Hepatocyte (in vitro differentiated cells): ENCODE data around the gene FAM83F.

ENCODE experiments used
- EZH2 ChIP-seq: fragments of 200-600 bp; sonication (generic); IDR thresholded peaks from 2 replicates; pipeline ENCODE4 v1.6.1; 2016; ENCODE audit warnings: antibody characterized with exemption, mild to moderate bottlenecking, borderline replicate concordance
- TF ChIP-seq, protein P1 (sequence below): fragments of 200-600 bp; sonication (generic); IDR thresholded peaks from 2 replicates; pipeline ENCODE4 v1.5.1; 2016; ENCODE audit warnings: antibody characterized with exemption, mild to moderate bottlenecking; ENCODE audit not compliant: poor library complexity

- TF ChIP-seq, protein P1, sequence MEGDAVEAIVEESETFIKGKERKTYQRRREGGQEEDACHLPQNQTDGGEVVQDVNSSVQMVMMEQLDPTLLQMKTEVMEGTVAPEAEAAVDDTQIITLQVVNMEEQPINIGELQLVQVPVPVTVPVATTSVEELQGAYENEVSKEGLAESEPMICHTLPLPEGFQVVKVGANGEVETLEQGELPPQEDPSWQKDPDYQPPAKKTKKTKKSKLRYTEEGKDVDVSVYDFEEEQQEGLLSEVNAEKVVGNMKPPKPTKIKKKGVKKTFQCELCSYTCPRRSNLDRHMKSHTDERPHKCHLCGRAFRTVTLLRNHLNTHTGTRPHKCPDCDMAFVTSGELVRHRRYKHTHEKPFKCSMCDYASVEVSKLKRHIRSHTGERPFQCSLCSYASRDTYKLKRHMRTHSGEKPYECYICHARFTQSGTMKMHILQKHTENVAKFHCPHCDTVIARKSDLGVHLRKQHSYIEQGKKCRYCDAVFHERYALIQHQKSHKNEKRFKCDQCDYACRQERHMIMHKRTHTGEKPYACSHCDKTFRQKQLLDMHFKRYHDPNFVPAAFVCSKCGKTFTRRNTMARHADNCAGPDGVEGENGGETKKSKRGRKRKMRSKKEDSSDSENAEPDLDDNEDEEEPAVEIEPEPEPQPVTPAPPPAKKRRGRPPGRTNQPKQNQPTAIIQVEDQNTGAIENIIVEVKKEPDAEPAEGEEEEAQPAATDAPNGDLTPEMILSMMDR = no peak
- no peak for TF ChIP-seq EZH2
Measured at GRCh38 chr22:39966470-39966869, 28.3 kb upstream of the FAM83F start.
